Measurements from ENCODE around the gene RNF213. TPM values are rescaled to one million over a fixed set of nuclear protein-coding genes. Genes with fewer than 3 reads are reported as not detected.
"Not testable (repeated sequence)": the region's sequence is repeated elsewhere in the genome, so short reads cannot be mapped to it uniquely, and the experiment has no call there.

The RNF213 gene
- polyA plus RNA-seq, 3 donors = 19.6 to 45.5 (median 24.7) TPM

DNA sequence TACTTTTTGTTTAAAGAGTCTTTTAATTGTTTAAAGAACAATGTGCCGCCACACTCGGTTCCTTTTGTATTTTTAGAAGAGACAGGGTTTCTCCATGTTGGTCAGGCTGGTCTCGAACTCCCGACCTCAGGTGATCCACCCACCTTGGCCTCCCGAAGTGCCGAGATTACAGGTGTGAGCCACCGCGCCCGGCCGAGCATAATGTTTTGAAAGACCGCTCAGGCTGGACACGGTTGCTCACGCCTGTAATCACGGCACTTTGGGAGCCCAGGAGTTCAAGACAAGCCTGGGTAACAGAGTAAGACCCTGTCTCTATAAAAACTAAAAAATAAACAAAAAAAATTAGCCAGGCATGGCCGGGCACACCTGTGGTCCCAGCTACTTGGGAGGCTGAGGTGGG is 59.8 kb downstream of the RNF213 start:
- 96 to 97% (median 97%) methylated on average over 15 of the region's 15 CpGs for WGBS, 3 donors
- H3K27ac ChIP-seq (ENCODE audit: low read depth, low read length) = no peak overlapping the region

DNA sequence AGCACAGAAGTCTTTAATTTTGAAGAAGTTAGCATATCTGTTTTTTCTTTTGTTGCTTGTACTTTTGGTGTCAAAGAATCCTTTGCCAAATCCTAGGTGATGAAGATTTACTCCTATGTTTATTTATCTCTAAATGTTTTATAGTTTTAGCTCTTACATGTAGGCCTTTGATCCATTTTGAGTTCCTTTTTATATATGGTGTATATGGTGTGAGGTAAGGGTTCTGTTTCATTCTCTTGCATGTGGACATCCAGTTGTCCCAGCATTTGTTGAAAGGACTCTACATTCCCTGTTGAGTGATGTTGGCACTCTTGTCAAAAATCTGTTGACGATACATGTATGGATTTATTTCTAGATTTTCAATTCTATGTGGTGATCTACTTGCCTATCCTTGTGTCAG is 62.2 kb downstream of the RNF213 start:
- no peak overlapping the region for H3K27ac ChIP-seq (ENCODE audit: low read depth, low read length)
- 97 to 100% (median 100%) methylated on average over 1 of the region's 1 CpG for WGBS, 3 donors

DNA sequence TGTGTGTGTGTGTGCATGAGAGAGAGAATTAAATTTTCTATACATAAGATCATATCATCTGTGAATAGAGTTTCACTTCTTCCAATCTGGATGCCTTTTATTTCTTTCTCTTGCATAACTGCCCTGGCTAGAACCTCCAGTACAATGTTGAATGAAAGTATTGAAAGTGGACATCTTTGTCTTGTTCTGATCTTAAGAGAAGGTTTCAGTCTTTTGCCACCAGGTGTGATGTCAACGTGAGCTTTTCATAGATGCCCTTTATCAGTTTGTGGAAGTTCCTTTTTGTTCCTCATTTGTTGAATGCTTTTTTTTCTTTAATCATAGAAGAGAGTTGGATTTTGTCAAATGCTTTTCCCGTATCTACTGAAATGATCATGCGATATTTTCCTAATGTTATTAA is 63.3 kb downstream of the RNF213 start:
- WGBS, 3 donors = 84% methylated on average over 3 of the region's 3 CpGs
- no peak overlapping the region for H3K27ac ChIP-seq (ENCODE audit: low read depth, low read length)

- 58 to 67% (median 58%) methylated on average over 10 of the region's 10 CpGs for WGBS, 3 donors
- H3K27ac ChIP-seq (ENCODE audit: low read depth, low read length) = no peak overlapping the region
Measured at GRCh38 chr17:80327518-80327917, 66.9 kb downstream of the RNF213 start.

- no peak overlapping the region for H3K27ac ChIP-seq (ENCODE audit: low read depth, low read length)
- WGBS, 3 donors = 70 to 88% (median 74%) methylated on average over 21 of the region's 21 CpGs
Measured at GRCh38 chr17:80328634-80329380, 68.2 kb downstream of the RNF213 start.

- WGBS, 3 donors = 97 to 98% (median 97%) methylated on average over 6 of the region's 6 CpGs
- H3K27ac ChIP-seq (ENCODE audit: low read depth, low read length) = not testable (repeated sequence)
Measured at GRCh38 chr17:80329421-80329820, 68.8 kb downstream of the RNF213 start.

GRCh38 chr17:80330276-80330675 is 69.6 kb downstream of the RNF213 start:
- WGBS, 3 donors = 93 to 98% (median 97%) methylated on average over 9 of the region's 9 CpGs

GRCh38 chr17:80330938-80331337 is 70.3 kb downstream of the RNF213 start:
- 90 to 93% (median 92%) methylated on average over 6 of the region's 6 CpGs for WGBS, 3 donors

More at GRCh38 chr17:80330276-80330675, 69.6 kb downstream of the RNF213 start:
- no peak overlapping the region for H3K27ac ChIP-seq (ENCODE audit: low read depth, low read length)

GRCh38 chr17:80331820-80332219 is 71.2 kb downstream of the RNF213 start:
- 86 to 92% (median 92%) methylated on average over 10 of the region's 10 CpGs for WGBS, 3 donors
- no peak overlapping the region for H3K27ac ChIP-seq (ENCODE audit: low read depth, low read length)

More at GRCh38 chr17:80330938-80331337, 70.3 kb downstream of the RNF213 start:
- not testable (repeated sequence) for H3K27ac ChIP-seq (ENCODE audit: low read depth, low read length)

GRCh38 chr17:80337195-80337895 is 76.7 kb downstream of the RNF213 start:
- no peak overlapping the region for H3K27ac ChIP-seq (ENCODE audit: low read depth, low read length)
- WGBS, 3 donors = 90 to 93% (median 90%) methylated on average over 27 of the region's 27 CpGs

DNA sequence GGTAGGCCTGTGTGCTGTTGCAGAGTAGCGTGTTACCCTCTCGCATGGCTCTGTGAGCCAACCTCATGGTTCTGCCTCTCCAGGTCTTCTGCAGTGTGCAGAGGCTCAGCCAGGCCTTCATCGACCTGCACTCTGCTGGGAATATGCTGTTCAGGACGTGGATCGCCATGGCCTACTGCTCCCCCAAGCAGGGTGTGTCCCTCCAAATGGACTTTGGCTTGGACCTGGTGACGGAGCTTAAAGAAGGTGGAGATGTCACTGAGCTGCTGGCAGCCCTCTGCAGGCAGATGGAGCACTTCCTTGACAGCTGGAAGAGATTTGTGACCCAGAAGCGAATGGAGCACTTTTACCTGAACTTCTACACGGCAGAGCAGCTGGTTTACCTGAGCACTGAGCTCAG is 78.5 kb downstream of the RNF213 start:
- H3K27ac ChIP-seq (ENCODE audit: low read depth, low read length) = no peak overlapping the region
- 81 to 89% (median 85%) methylated on average over 8 of the region's 8 CpGs for WGBS, 3 donors

DNA sequence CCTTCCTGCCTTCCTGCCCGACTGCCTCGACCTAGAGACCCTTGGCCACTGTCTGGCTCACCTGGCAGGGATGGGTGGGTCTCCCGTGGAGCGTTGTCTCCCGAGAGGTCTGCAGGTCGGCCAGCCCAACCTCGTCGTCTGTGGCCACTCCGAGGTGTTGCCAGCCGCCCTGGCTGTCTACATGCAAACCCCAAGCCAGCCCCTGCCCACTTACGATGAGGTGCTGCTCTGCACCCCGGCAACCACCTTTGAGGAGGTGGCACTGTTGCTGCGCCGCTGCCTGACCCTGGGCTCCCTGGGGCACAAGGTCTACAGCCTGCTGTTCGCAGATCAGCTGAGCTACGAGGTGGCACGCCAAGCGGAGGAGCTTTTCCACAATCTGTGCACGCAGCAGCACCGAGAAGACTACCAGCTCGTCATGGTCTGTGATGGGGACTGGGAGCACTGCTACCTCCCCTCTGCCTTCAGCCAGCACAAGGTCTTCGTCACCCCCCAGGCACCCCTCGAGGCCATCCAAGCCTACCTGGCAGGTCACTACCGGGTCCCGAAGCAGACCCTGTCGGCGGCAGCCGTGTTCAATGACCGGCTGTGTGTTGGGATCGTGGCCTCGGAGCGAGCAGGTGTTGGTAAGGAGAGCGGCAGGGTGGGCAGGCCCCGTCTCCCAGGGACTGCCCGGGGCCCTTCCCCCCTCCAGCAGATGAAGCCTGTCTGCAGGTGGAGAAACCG is 79.2 kb downstream of the RNF213 start:
- H3K27ac ChIP-seq (ENCODE audit: low read depth, low read length) = no peak overlapping the region
- 92 to 95% (median 93%) methylated on average over 36 of the region's 36 CpGs for WGBS, 3 donors

DNA sequence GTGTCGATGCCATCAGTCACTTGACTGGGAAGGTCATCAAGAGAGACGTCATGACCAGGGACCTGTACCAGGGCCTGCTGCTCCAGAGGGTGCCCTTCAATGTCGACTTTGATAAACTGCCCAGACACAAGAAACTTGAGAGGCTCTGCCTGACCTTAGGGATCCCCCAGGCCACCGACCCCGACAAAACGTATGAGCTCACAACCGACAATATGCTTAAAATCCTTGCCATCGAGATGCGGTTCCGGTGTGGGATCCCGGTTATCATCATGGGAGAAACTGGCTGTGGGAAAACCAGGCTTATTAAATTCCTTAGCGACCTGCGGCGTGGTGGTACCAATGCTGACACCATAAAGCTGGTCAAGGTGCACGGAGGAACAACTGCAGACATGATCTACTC is 84.7 kb downstream of the RNF213 start:
- WGBS, 3 donors = 89 to 96% (median 95%) methylated on average over 15 of the region's 15 CpGs

DNA sequence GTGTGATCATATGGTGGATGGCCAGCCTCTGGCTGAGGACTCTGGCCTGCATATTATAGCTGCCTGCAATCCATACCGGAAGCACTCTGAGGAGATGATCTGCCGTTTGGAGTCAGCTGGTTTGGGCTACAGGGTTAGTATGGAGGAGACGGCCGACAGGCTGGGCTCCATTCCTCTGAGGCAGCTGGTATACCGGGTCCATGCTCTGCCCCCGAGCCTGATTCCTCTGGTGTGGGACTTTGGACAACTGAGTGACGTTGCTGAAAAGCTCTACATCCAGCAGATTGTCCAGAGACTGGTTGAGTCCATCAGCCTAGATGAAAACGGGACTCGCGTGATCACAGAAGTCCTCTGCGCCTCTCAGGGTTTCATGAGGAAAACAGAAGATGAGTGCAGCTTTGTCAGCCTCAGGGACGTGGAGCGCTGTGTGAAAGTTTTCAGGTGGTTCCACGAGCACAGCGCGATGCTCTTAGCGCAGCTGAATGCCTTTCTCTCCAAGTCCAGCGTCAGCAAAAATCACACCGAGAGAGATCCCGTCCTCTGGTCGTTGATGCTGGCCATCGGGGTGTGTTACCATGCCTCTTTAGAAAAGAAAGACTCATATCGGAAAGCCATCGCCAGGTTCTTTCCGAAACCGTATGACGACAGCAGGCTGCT is 85.3 kb downstream of the RNF213 start:
- no peak overlapping the region for H3K27ac ChIP-seq (ENCODE audit: low read depth, low read length)
- WGBS, 3 donors = 95 to 98% (median 97%) methylated on average over 27 of the region's 27 CpGs

More for the DNA sequence above, 84.7 kb downstream of the RNF213 start:
- no peak overlapping the region for H3K27ac ChIP-seq (ENCODE audit: low read depth, low read length)

GRCh38 chr17:80346498-80347275 is 86.0 kb downstream of the RNF213 start:
- 94 to 97% (median 95%) methylated on average over 38 of the region's 38 CpGs for WGBS, 3 donors
- no peak overlapping the region for H3K27ac ChIP-seq (ENCODE audit: low read depth, low read length)

DNA sequence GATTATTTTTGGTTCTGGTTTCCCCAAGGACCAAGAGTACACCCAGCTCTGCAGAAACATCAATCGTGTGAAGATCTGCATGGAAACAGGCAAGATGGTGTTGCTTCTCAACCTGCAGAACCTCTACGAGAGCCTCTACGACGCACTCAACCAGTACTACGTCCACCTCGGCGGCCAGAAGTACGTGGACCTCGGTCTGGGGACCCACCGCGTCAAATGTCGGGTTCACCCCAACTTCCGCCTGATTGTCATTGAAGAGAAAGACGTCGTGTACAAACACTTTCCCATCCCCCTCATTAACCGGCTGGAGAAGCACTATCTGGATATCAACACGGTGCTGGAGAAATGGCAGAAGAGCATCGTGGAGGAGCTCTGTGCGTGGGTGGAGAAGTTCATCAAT is 86.9 kb downstream of the RNF213 start:
- no peak overlapping the region for H3K27ac ChIP-seq (ENCODE audit: low read depth, low read length)
- WGBS, 3 donors = 93 to 97% (median 96%) methylated on average over 19 of the region's 19 CpGs

GRCh38 chr17:80347948-80348351 is 87.3 kb downstream of the RNF213 start:
- no peak overlapping the region for H3K27ac ChIP-seq (ENCODE audit: low read depth, low read length)
- WGBS, 3 donors = 94 to 97% (median 96%) methylated on average over 24 of the region's 24 CpGs
